HG03097 (cell line): ENCODE results near the gene ARHGAP26.

Source experiments
- ATAC-seq: cut with Tn5 transposase; IDR thresholded peaks from one replicate; pipeline ENCODE4 v1.9.1; 2021; ENCODE audit not compliant: unreplicated experiment, low FRiP score

Gene ARHGAP26

GRCh38 chr5:142892021-142892420 lies 121.8 kb downstream of the ARHGAP26 start:
- no peak for ATAC-seq

DNA sequence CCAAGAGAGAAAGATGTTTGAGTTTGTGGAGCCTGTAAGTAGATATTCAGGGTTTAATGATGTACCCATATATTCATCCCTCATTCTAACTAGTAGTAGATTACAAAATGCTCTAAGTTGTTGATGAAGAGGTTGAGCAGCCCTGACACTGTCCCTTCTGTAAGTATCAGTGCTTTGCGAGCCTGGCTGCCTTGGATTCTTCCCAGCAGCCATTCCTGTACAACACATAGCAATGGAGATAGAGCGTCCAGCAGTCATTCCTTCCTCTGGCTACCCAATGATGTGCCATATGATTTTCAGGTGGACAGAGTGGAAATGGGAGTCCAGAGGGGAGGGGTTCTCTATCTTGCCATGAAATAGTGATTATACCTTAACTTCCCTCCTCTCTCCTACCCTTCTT lies 124.1 kb downstream of the ARHGAP26 start:
- no peak for ATAC-seq

- ATAC-seq, result no peak
Measured at GRCh38 chr5:142894749-142895148, 124.6 kb downstream of the ARHGAP26 start.

GRCh38 chr5:142896325-142897007 lies 126.3 kb downstream of the ARHGAP26 start:
- ATAC-seq, result no peak

- ATAC-seq, result no peak
Measured at GRCh38 chr5:142897328-142897727, 127.2 kb downstream of the ARHGAP26 start.

DNA sequence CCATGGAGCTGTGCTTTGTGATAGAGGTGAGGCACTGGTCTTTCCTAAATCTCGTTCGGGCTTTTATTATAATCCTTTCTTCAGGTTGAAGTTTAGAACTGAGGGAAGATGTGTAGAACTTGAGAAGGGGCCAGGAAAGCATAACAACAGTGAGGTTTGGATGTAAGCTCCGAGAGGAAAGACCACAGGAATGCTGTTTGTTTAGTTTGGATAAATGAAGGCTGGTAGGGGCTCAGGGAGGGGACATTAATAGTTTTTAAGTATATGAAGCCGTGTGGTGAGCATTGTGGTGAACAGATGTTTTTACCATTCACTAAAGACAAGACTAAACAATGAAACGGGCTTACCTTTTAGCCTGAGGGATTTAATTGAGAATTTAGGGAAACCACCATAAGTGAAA lies 130.8 kb downstream of the ARHGAP26 start:
- ATAC-seq, result no peak

- no peak for ATAC-seq
Measured at GRCh38 chr5:142901476-142902185, 131.5 kb downstream of the ARHGAP26 start.

DNA sequence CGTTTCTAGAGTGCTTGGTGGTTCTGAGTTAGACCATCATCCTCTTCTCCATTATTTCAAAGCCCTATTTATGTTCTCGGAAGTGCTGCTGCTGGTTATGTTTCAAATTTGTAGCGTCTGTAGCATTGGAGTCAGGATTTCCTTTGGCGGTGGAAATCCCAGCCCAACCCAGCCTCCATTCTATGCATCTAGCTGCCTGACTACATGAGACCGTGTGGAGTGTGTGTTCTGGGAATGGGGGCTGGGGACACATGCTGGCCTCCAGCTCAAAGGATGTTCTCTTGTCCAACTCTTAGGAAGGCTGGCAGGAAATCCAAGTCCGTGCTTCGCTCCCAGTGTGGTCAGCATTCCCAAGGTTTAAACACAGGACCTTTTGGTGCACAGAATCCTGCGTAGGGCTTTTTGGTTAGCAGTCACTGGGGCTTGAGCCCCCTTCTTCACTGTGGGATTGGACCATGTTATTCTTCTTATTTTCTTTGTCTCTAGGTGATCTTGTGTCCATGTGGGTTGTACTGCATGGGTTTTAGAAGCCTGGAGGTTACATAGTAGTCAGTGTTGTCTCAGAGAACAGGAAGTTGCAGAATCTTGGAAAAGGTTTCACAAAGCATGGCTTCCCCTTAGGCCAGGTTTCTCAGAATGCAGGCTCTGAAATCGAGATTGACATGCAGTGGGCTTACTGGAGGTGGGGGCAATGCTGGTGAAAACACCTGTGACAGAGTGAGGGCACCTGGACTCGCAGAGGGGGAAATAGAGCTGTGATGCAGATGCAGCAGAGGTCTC lies 132.2 kb downstream of the ARHGAP26 start:
- ATAC-seq, result no peak

- ATAC-seq, result no peak
Measured at GRCh38 chr5:142904416-142904815, 134.2 kb downstream of the ARHGAP26 start.

GRCh38 chr5:142905348-142905747 lies 135.2 kb downstream of the ARHGAP26 start:
- ATAC-seq, result no peak

- ATAC-seq, result no peak
Measured at GRCh38 chr5:142906863-142907671, 136.9 kb downstream of the ARHGAP26 start.

DNA sequence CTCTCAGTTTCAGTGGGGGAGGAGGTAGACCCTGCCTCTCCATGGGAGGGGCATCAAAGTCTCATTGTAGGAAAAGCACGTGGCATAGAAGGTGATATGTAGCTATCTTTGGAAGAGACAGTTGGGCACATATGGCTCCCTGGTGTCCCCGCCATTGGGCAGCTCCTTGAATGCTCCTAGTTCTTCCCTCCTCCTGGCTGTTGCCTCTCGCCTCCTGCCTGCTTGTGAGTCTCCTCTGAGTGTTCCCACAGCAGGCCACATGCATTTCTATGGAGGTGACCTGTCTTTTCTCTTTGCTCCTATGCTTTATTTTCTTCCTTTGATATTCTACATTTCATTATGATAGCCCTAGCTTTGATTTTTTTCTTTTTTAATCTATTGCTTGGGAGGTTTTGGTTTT lies 138.5 kb downstream of the ARHGAP26 start:
- no peak for ATAC-seq

DNA sequence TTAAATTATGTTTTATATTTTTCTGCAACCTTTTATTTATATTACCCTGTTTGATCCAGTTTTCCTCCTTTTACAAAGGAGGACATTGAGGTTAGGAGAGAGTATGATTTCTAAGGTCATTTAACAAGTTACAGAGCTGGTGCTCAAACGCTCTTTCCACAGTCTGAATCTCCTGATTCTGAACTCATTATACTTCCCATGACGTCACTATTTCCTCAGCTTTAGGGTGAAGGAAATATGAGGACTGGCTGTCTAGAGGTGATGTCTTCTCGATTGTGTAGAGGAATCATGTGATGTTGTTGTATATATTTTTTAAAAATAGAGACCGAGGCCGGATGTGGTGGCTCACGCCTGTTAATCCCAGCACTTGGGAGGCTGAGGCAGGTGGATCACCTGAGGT lies 140.0 kb downstream of the ARHGAP26 start:
- ATAC-seq, result no peak

- ATAC-seq, result no peak
Measured at GRCh38 chr5:142911170-142911569, 141.0 kb downstream of the ARHGAP26 start.

GRCh38 chr5:142911775-142912174 lies 141.6 kb downstream of the ARHGAP26 start:
- no peak for ATAC-seq

- no peak for ATAC-seq
Measured at GRCh38 chr5:142913728-142914338, 143.7 kb downstream of the ARHGAP26 start.

GRCh38 chr5:142915038-142915437 lies 144.9 kb downstream of the ARHGAP26 start:
- ATAC-seq, result no peak

GRCh38 chr5:142915813-142916424 lies 145.7 kb downstream of the ARHGAP26 start:
- ATAC-seq, result no peak

DNA sequence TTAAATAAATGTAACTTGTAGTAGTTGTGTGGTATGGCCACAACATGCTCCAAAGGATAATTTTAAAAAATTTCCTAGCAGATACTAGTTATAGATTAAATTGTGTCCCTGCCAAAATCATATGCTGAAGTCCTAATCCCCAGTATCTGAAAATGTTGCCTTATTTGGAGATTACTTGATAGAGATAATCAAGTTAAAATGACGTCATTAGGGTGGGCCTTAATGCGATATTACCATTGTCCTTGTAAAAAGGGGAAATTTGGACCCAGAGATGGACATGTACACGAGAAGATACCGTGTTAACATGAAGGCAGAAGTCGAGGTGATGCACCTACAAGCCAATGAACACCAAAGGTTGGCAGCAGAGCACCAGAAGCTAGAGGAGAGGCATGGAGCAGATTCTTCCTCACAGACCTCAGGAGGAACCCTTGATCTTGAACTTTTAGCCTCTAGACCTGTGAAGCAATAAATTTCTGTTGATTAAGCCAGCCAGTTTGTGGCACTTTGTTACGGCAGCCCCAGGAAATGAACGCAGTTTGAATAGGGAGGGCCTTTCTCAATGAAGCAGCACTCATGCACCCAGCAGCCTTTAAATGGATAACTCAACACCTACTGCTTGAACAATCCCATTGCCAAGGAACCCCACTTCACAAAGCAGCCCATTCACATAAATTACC lies 148.9 kb downstream of the ARHGAP26 start:
- ATAC-seq, result no peak
